LNCaP clone FGC (cell line): ENCODE measurements around the gene GFY.

Source experiments
- DNase-seq: peaks from one replicate; pipeline ENCODE4 v3.0.0-alpha.2; 2011; ENCODE audit warnings: low read depth
- H3K4me3 ChIP-seq: 2 replicates; pipeline ENCODE4 v1.5.1; 2011; ENCODE audit warnings: mild to moderate bottlenecking, low read depth, low read length, control low read depth
- TF ChIP-seq, protein P1 (sequence below): IDR thresholded peaks from 2 replicates; pipeline ENCODE4 v1.5.1; 2012; ENCODE audit warnings: mild to moderate bottlenecking; ENCODE audit not compliant: control insufficient read depth, insufficient read depth; ENCODE audit errors: extremely low read depth

The GFY gene

DNA sequence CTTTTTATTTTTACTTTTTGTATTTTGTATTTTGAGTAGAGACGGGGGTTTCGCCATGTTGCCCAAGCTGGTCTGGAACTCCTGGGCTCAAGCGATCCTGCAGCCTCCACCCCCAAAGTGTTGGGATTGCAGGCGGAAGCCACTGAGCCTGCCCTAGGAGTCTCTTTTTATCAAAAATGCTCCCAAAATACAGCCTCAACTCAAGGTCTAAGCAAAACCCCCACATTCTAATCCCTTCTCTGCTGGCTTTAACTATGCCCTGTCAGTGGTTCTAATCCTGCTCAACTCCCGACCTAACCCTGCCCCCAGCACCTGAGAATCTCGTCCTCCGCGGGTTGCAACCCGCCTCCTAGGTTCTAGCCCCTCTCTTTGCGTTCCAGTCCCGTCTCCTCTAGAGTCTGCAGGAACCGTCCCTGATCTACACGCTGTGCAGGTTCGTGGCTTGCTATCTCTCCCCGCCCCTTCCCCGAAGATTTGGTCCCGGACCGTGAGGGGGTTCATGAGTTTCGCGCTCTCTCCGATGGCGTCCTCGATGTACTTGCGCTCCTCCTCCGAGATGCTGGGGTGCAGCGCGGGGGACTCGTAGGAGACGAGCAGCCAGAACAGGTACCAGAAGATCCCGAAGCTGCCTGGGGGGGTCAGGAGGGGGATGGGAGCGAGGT lies 8.2 kb downstream of the GFY start:
- no peak overlapping the region for H3K4me3 ChIP-seq
- TF ChIP-seq, protein P1, sequence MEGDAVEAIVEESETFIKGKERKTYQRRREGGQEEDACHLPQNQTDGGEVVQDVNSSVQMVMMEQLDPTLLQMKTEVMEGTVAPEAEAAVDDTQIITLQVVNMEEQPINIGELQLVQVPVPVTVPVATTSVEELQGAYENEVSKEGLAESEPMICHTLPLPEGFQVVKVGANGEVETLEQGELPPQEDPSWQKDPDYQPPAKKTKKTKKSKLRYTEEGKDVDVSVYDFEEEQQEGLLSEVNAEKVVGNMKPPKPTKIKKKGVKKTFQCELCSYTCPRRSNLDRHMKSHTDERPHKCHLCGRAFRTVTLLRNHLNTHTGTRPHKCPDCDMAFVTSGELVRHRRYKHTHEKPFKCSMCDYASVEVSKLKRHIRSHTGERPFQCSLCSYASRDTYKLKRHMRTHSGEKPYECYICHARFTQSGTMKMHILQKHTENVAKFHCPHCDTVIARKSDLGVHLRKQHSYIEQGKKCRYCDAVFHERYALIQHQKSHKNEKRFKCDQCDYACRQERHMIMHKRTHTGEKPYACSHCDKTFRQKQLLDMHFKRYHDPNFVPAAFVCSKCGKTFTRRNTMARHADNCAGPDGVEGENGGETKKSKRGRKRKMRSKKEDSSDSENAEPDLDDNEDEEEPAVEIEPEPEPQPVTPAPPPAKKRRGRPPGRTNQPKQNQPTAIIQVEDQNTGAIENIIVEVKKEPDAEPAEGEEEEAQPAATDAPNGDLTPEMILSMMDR = no peak
- no peak for DNase-seq

DNA sequence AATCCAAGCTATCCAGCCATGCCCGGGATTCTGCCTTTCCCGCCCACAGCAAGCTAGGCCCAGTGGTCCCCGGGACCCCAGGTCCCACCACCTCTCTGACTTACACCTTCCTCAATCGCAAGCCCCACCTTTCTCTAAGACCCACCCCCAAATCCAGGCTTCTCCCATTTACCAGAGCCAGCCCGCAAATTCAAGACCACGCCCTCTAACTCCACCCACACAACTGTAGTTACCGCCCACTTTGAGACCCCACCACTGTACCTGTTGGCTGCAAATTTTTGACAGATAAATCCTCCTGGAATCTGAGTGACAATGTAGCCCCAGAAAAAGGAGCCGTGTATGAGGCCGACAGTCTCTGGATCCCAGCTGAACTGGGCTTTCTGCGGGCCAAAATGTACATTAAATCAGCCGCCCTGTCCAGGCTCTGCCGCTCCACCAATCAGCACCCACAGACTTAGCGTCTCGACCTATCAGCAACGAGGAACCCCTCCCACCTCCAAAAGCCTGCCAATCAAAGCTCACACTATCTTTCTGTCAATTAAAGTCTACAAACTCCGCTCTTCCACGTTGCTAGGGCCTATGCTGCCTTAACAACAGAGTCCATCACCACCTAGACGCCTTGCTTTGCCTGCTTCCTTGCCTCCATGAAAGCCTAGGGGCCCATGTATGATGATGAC lies 9.9 kb downstream of the GFY start:
- H3K4me3 ChIP-seq = no peak overlapping the region
- TF ChIP-seq, protein P1 = no peak
- DNase-seq = no peak

DNA sequence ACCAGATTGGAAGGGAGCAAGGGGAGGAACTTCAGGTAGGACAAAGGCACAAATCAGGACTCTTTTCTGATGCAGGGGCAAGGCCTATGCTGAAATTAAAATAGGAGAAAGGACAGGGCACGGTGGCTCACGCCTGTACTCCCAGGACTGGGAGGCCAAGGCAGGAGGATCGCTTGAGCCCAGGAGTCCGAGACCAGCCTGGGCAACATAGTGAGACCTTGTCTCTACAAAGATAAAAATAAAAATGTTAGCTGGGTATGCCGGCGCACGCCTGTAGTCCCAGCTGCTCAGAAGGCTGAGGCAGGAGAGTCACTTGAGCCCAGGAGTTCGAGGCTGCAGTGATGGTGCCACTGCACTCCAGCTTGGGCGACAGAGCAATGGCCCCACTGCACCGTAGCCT lies 10.5 kb downstream of the GFY start:
- TF ChIP-seq, protein P1 = no peak
- no peak for DNase-seq
- H3K4me3 ChIP-seq = no peak overlapping the region

DNA sequence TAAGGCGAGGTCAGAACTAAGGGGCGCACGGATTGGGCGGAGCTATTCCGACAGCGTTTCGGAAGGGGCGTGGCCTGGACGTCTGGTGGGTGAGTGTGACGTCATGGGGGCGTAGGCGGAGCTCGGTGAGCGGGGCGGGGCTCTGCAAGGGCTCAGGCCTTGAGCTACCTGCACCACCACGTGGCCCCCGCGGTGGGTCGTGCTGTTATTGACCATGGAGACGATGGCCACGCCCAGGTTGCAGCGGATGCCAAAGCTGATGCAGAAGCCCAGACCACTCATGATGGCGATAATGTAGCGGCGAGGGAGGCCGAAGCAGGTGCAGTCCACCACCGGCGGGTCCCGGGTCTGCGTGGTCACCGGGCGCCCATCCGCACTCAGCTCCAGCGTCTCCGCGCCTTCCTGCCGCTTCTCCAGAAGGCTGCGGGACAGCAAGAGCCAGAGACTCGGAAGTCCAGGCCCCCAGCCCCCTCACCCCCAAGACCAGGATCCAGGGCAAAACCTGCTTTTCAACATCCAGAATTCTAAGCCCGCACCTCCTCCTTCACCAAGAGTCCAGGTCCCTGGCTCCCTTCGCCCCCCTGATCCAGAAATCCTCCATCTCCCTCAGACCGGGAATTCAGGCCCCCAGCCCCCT lies 11.3 kb downstream of the GFY start:
- DNase-seq = no peak
- TF ChIP-seq, protein P1 = no peak
- H3K4me3 ChIP-seq = no peak overlapping the region

DNA sequence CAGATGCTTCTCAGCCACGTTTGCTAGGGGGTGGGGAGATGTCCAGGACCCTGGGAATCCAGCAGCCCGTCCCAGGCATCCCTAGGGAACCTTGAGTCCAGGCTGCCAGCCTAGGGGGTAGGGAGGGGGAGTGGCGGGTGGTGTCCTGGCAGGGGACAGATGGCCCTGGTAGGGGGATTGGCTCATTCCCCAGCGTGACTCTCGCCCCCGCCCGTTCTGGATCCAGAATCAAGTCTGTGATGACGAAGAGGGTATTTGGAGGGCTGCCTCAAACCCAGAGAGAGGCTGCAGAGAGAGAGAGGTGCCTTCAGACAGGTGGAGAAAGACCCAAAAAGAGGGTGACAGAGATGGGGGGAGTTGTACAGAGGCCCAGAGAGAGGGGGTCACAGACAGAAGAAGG lies 12.0 kb downstream of the GFY start:
- no peak for DNase-seq
- TF ChIP-seq, protein P1 = no peak
- no peak overlapping the region for H3K4me3 ChIP-seq

DNA sequence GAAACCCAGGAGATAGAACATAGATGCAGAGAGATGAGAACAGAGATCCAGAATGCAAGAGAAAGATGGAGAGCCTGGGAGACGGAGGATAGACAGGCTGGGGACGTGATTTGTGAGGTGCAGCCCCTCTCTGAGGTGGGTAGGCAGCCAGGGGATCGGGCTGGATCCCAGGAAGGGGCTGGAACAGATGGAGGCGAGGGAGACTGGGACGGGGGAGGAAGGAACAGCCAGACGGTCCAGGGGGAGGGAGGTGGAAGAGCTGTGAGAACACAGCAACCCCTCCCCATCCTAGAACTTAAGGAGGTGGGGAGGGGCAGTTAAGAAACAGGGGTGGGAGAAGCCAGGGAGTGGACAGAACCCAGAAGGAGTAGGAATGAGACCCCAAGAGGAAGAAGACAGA lies 13.1 kb downstream of the GFY start:
- DNase-seq = no peak
- TF ChIP-seq, protein P1 = no peak
- H3K4me3 ChIP-seq = no peak overlapping the region
